NCI-H187 treated with DMSO at 0.1 percent for 48 hours (cell line): ENCODE results near the gene ZNF580.

Experiments used
- DNase-seq: peaks from one replicate; lab custom pipeline; 2025; lab: John Stamatoyannopoulos, UW

Gene ZNF580

DNA sequence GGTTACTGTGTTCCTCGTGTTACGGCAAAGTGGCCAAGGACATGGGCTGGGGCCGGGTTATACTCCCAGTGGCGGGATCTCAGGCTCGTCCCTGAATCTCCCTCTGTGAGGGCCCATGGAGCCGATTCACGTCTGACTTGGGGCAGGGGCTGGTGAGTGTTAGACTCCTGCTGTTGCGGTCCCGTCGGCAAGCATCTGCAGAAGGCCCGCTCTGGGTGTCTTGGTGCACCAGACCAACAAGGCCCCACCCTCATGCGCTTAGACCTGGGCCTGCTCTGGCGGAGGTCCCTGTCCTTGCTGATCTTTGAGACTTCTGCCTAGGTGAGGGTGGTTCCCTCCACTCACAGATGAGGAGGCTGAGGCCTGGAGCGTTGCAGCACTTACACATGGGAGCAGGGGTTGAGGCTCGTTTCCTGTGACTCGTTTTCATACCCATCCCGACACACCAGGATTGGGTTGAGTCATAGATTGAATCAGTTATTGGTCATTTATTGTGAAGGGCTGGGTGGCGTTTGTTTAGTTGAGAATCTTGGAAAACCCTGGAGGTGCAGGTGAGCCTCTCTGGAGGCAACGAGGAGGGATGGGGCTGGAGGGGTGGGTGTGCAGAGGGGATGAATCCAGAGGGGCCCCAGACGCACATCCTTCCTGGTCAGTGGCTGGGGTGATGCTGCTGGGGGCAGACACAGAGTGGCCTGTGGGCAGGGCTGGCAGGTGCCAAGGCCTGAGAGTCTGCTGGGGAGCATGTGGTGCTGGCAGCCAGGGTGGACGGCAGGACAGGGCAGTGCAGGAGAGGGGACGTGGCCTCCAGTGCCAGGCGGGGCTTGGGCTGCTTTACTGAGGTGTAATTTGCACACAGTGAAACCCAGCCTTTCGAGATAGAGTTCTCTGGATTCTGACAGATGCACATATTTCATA, 38.8 kb downstream of the ZNF580 start:
- no peak for DNase-seq

DNA sequence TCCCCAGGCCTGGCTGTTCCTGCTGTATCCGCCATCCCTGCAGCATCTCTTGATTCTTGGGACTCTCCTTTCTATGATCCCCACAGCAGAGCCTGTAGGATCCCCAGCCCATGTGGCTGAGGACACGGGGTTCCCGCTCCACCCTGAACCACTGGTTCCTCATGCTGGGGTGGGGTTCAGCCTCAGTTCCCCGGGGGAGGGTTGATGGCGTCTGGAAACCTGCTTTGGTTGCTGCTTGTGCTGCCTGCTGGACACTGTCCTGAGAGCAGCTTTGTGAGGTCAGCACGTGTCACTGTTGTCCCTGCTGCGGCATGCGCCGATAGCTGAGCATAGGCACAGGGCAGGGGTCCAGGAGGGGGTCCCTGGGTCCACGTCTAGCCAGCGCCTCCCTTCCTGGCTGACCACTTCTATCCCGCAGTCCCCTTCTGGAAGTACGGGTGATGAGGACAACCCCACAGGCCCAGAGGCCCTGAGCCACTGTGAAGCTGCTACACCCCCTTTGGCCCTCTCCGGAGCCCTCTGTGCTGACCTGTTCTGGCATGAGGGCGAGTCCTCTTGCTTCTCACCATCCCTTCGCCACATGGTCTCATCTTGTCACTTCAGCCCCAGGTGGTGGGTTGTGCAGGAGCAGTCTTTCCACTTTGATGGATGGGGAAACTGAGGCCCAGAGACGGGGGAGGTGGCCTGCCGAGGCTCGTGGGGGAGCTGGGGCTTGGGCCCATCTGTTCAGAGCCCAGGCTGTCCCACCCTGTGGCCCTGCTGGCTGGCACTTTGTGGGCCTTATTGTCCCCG, 39.7 kb downstream of the ZNF580 start:
- DNase-seq: no peak

- no peak for DNase-seq
Observed at GRCh38 chr19:55681131-55682092, 40.6 kb downstream of the ZNF580 start.

DNA sequence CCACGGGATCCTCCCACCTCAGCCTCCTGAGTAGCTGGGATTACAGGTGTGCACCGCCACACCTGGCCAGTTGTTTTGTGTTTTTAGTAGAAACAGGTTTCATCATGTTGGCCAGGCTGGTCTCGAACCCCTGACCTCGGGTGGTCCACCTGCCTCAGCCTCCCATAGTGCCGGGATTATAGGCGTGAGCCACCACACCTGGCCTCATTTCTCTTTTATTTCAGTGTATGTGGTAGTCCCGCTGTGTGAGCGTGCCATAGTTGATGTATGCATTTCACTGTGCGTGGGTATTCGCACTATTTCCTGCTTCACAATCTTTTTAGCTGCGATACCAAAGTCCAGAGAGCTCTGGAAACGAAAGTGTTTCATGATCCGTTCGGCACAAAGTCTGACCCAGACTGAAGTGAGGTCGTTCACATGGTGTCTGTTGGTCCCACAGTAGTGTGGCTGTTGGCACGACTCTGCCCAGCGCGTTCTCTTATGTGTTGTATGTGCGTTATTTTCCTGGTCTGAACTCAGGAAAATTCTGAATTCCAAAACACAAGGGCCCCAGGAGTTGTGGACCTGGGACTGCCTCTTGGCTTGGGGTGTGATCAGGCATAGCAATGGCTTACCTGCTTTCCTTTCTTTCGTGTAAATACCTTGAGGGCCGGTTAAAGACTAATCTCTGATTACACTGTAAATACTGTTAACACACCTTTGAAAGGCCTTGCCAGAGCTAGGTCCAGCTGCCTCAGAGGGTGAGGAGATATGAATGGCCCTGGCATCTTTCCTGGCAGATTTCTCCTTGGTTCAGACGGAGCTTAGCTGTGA, 42.9 kb downstream of the ZNF580 start:
- no peak for DNase-seq

GRCh38 chr19:55684946-55685681, 44.3 kb downstream of the ZNF580 start:
- DNase-seq: no peak

DNA sequence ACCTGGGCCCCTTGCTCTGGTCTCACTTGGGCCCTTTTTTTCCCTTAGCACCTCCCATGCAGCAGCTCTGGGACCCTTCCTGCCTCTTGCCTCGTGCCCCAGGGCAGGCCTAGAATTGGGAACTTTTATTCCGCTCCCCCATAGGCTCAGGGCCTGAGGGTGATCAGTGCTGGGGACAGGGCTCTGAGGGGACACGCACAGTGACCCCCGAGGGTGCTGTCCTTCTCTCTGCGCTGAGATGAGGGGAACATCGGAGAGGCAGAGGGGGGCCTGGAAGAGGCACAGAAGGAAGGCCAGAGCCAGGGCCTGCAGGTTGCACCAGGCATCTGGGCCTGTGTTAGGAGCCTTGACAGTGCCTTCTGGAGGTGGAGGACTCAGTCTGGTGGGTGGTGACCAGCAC, 45.0 kb downstream of the ZNF580 start:
- DNase-seq: no peak

DNA sequence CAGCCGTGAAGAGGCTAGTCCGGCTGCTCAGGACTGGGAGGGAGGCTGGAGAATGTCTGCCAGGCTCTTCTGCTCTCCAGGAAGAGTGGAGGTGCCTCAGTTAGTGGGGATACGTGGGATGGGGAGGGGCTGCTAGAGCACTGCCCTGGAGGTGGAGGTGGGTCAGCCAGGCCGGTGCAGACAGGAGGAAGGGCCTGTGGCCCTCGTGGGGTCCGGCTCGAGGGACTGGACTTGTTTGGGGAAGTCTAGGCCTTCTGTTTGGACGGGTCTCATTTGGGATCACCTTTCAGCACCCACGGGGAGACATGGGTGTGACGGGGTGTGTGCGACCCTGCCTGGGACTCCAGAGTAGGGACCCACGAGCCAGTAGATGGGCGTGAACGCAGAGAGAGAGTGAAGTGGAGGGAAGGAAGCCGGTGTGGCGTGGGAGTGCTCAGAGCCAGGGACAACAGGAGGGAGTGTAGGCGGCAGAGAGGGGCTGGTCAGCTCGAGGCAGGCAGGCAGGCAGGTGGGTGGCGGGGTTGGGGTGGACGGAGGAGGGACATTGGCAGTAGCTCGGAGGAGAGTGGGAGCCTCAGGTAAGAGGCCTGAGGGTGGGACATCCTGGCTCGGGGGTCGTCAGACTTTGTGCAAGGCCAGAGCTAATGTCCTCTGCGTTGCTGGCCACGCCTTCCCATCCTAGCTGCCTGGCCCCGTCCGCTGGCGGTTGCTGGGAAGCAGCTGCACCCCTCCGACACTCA, 45.7 kb downstream of the ZNF580 start:
- DNase-seq: no peak

GRCh38 chr19:55687281-55688201, 46.7 kb downstream of the ZNF580 start:
- no peak for DNase-seq

DNA sequence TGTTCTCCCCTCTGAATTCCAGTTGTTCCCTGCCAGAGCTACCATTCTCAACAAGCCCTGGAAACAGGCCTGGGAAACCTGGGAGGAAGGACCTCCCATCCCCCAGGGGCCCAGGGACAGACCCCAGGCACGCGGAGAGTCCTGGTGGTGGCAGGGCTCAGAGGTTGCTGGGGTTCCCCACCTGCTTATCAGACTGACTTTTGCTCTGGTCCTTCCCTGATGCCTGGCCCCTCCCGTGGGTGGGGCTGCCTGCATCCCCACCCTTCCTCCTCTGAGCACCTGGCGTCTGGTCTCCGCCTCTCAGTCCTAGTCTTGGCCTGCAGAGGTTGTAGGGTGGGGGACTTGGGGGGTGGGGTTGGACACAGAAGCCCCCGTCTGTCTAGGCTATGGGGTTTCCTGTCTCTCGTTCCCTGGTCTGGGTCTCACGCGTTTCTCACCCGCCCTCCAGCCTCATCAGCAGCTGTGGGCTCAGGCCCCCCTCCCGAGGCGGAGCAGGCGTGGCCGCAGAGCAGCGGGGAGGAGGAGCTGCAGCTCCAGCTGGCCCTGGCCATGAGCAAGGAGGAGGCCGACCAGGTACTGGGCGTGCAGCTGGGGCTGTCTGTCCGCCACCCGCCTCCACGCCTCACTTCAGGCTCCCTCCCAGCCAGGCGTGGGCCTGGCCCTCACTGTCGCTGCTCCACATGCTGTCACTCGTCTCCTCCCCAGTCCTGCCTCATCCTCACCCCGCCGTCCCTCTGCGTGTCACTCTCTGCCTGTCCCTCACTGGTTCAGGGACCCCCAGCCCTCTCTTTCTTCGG, 47.8 kb downstream of the ZNF580 start:
- DNase-seq: peak; percentile 48

GRCh38 chr19:55689411-55690108, 48.8 kb downstream of the ZNF580 start:
- DNase-seq: no peak

GRCh38 chr19:55690109-55690768, 49.4 kb downstream of the ZNF580 start:
- no peak for DNase-seq

DNA sequence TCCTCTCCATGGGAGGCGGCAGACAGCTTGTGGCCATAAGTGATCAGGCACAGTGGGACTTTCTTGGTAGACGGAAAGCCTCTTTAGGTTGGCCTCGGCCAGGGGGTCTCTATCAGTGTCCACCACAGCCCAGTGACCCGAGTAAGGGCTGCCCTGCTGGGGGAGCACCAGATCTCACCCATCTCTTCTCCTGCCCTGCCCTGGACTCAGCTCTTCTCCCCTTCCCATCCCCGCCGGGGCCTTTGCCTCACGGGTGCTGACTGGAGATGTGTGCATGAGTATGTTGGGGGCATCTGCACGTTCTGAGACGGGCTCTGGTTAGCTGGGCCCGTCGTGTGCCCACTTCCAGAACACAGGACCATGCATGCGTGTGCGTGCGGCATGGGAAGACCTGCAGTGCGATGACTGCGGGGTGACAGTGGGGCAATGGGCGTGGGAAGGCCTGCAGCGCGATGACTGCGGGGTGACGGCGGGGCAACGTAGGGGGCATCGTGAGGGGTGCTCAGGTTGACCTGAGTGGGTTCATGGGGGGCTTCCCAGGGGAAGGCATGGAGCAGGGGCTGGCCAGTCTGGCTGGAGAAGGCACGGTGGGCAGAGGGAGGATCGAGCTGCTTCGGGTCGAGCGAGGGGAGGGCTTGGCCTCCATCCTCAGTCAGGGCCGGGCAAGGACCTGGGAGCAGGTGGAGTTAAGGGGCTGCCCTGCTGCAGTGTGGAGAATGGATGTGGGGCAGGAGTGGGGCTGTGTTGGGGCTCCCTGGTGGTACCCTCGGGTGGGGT, 50.2 kb downstream of the ZNF580 start:
- DNase-seq: no peak

GRCh38 chr19:55691561-55692481, 51.0 kb downstream of the ZNF580 start:
- no peak for DNase-seq

- no peak for DNase-seq
Observed at GRCh38 chr19:55692681-55693081, 51.9 kb downstream of the ZNF580 start.
